ENCODE data around the gene TLE1. TPM values are rescaled to one million over a fixed set of nuclear protein-coding genes. Genes with fewer than 3 reads are reported as not detected.

TLE1 gene
- total and polyA plus RNA-seq, 2 of the 4 experiments (the other 2 are of a cell fraction): 36.0 to 51.0 TPM

GRCh38 chr9:81613002-81613812 is 76.1 kb downstream of the TLE1 start:
- Histone ChIP-seq H3K18ac (ENCODE audit: low read depth, low read length) (peak overlapping the region; percentile 81), H3K27me3 (ENCODE audit: control insufficient read depth, insufficient read depth, low read length) (no peaks in the 10 kb centered on the region), H3K4me1 (ENCODE audit: control insufficient read depth, insufficient read depth, low read length) (peaks cover 16% of the 10 kb centered on the region), H4K91ac (ENCODE audit: insufficient read depth, low read depth, low read length) (peak overlapping the region; percentile 53), H3K27ac (ENCODE audit: insufficient read depth, low read length) (peak overlapping the region; percentile 96), H3K4me3 (ENCODE audit: insufficient read depth, low read depth, low read length) (peak overlapping the region; percentile 4; the same call in 1 of the 2 replicates), H2AFZ (replicated peaks; ENCODE audit: low read length, poor library complexity) (peak overlapping the region; percentile 83), H3K9ac (ENCODE audit: low read depth, low read length) (peak overlapping the region; percentile 41; the same call in 1 of the 2 replicates), H3K4me2 (ENCODE audit: low read depth, low read length) (peak overlapping the region; percentile 79), H4K20me1 (ENCODE audit: insufficient read depth, low read length) (no peaks in the 10 kb centered on the region), H4K8ac (ENCODE audit: low read depth in 2 of 2, low read length in 2 of 2) (peak overlapping the region in 1 of 2 experiments; percentile 81; a peak in 2 of 4 replicates), H3K79me1 (ENCODE audit: low read depth in 1 of 2, low read length in 2 of 2) (peaks cover 4 to 17% of the 10 kb centered on the region in 2 experiments; a peak in 2 of 4 replicates), H3K56ac (ENCODE audit: extremely low read depth, insufficient read depth, low read length) (peak overlapping the region; percentile 23; the same call in 1 of the 2 replicates), H3K9me1 (ENCODE audit: insufficient read depth, low read length) (peaks cover 7% of the 10 kb centered on the region; the same call in 1 of the 2 replicates), H3K4ac (ENCODE audit: low read depth, low read length) (peak overlapping the region; percentile 81), H2BK5ac (ENCODE audit: low read depth, low read length, poor library complexity, severe bottlenecking) (peak overlapping the region; percentile 90), H3K9me3 (ENCODE audit: control insufficient read depth, insufficient read depth, low read length) (no peaks in the 10 kb centered on the region), H2BK120ac (ENCODE audit: low read depth, low read length) (peak overlapping the region; percentile 86), H2AK5ac (ENCODE audit: low read depth, low read length) (peak overlapping the region; percentile 33; the same call in 1 of the 2 replicates), H2BK15ac (ENCODE audit: low read depth, low read length) (peak overlapping the region; percentile 46; the same call in 1 of the 3 replicates), H3K23ac (ENCODE audit: low read depth, low read length) (peak overlapping the region; percentile 86), H3K14ac (replicated peaks; ENCODE audit: low read depth, low read length) (peak overlapping the region; percentile 30), H2AK9ac (replicated peaks; ENCODE audit: low read depth, low read length, poor library complexity) (peak overlapping the region; percentile 21), H4K5ac (ENCODE audit: low read depth, low read length) (peak overlapping the region; percentile 60), H3K36me3 (ENCODE audit: control insufficient read depth, insufficient read depth, low read length) (peaks cover 36% of the 10 kb centered on the region), H2BK20ac (ENCODE audit: low read depth, low read length) (peak overlapping the region; percentile 89)
- intact Hi-C loops (cut with micrococcal nuclease) (loop anchor here (1.0 to 5.0 kb wide), 2 partner anchors 74 to 120 kb away; partner anchors contain the start of gene TLE1), in situ Hi-C loops (cut with MboI; ENCODE audit: low sequenced_read_pairs) (no loop called here), dilution Hi-C loops (cut with HindIII; ENCODE audit: low sequenced_read_pairs, unreplicated experiment) (no loop called here)
- CTCF ChIA-PET: no interaction called here
- no TSS peak for BruUV-seq (replicated peaks)
- ATAC-seq (ENCODE audit: low read depth) (peak; percentile 89), DNase-seq (peak; percentile 98)
- POLR2A ChIA-PET (ENCODE audit: unreplicated experiment): interaction anchor here (0.7 kb wide), 1 partner anchor 71 kb away, joined by 7 read pairs; no protein-coding TSS in a partner anchor
- WGBS, 2 experiments (ENCODE audit: extremely low coverage in 2 of 2, insufficient read length in 1 of 2): 30% methylated on average over 3 of the region's 23 CpGs; no CpG with 5 or more reads in 1 of the 2 experiments
- no peak for TF ChIP-seq RCOR1 (IDR thresholded peaks at IDR 0.05; ENCODE audit: insufficient replicate concordance, low read length)
- TF ChIP-seq SMC3 (IDR thresholded peaks at IDR 0.05; ENCODE audit: low read depth, low read length): no peak; the same call in 1 of the 2 replicates
- TF ChIP-seq, protein P1, sequence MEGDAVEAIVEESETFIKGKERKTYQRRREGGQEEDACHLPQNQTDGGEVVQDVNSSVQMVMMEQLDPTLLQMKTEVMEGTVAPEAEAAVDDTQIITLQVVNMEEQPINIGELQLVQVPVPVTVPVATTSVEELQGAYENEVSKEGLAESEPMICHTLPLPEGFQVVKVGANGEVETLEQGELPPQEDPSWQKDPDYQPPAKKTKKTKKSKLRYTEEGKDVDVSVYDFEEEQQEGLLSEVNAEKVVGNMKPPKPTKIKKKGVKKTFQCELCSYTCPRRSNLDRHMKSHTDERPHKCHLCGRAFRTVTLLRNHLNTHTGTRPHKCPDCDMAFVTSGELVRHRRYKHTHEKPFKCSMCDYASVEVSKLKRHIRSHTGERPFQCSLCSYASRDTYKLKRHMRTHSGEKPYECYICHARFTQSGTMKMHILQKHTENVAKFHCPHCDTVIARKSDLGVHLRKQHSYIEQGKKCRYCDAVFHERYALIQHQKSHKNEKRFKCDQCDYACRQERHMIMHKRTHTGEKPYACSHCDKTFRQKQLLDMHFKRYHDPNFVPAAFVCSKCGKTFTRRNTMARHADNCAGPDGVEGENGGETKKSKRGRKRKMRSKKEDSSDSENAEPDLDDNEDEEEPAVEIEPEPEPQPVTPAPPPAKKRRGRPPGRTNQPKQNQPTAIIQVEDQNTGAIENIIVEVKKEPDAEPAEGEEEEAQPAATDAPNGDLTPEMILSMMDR (conservative IDR thresholded peaks at IDR 0.05; ENCODE audit: low read depth, low read length): no peak
- TF ChIP-seq POLR2A (IDR thresholded peaks at IDR 0.05; ENCODE audit: low read depth, low read length): no peak
- no peak for TF ChIP-seq MXI1 (IDR thresholded peaks at IDR 0.05; ENCODE audit: borderline replicate concordance, low read depth, low read length)
- 0 out of 2 replicates have a peak, but pooled peaks have one; percentile 1 for TF ChIP-seq RAD21 (IDR thresholded peaks at IDR 0.05; ENCODE audit: low read length)
- no peak for TF ChIP-seq ELK1 (IDR thresholded peaks at IDR 0.05; ENCODE audit: borderline replicate concordance, low read depth, low read length)
- TF ChIP-seq, protein P2, sequence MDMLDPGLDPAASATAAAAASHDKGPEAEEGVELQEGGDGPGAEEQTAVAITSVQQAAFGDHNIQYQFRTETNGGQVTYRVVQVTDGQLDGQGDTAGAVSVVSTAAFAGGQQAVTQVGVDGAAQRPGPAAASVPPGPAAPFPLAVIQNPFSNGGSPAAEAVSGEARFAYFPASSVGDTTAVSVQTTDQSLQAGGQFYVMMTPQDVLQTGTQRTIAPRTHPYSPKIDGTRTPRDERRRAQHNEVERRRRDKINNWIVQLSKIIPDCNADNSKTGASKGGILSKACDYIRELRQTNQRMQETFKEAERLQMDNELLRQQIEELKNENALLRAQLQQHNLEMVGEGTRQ (IDR thresholded peaks at IDR 0.05; ENCODE audit: low read depth, low read length): no peak
- 0 out of 2 replicates have a peak, but pooled peaks have one; percentile 10 for TF ChIP-seq FOS (IDR thresholded peaks at IDR 0.05; ENCODE audit: low read depth, low read length)
- TF ChIP-seq MAFK (IDR thresholded peaks at IDR 0.05; ENCODE audit: low read depth, low read length): no peak
- peak; percentile 43; the same call in 1 of the 2 replicates for TF ChIP-seq MAZ (IDR thresholded peaks at IDR 0.05; ENCODE audit: borderline replicate concordance, low read depth, low read length)
- no peak for TF ChIP-seq BHLHE40 (IDR thresholded peaks at IDR 0.05; ENCODE audit: low read depth, low read length)
- peak; percentile 94 for TF ChIP-seq CEBPB (IDR thresholded peaks at IDR 0.05; ENCODE audit: low read depth, low read length)

Data from IMR-90 (cell line).